Right renal pelvis (tissue), 4 donors: ENCODE data around the gene SMC3. TPM values are rescaled to one million over a fixed set of nuclear protein-coding genes. Genes with fewer than 3 reads are reported as not detected.
"Not testable (repeated sequence)": the region's sequence is repeated elsewhere in the genome, so short reads cannot be mapped to it uniquely, and the experiment has no call there.

Source experiments
- DNase-seq, 4 donors: peaks; one replicate each; pipeline ENCODE4 v3.0.0-alpha.2; 2013; ENCODE audit warnings: low read depth in 4 of 4, low spot score in 3 of 4, missing footprints in 1 of 4
- polyA plus RNA-seq, 4 donors: library from polyadenylated mRNA; unstranded; fragments of 120-200 nt; gene quantifications; one replicate each; pipeline ENCODE4 v1.2.1, GENCODE V29; 2013; ENCODE audit not compliant: insufficient read length in 4 of 4

Gene SMC3
- polyA plus RNA-seq, 4 donors: 81.5 to 104 (median 98.7) TPM

DNA sequence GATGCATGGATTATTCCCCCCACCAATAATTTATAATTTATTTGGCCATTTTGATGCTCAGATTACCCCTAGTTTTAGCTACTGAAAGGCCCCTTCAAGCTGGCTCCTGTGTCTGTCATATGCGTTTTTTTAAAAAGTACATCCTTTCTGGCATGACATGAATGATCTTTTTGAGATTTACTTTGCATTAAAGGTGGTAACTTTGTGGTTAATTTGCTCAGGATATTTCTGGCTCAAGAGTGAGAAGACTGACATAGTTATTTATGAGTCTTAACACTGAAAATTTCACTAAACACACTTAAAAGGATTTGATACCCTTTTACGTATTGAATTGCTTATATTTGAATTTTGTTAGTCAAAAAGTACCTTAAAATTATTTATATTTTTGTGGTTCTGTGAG is 5.4 kb downstream of the SMC3 start:
- no peak for DNase-seq

DNA sequence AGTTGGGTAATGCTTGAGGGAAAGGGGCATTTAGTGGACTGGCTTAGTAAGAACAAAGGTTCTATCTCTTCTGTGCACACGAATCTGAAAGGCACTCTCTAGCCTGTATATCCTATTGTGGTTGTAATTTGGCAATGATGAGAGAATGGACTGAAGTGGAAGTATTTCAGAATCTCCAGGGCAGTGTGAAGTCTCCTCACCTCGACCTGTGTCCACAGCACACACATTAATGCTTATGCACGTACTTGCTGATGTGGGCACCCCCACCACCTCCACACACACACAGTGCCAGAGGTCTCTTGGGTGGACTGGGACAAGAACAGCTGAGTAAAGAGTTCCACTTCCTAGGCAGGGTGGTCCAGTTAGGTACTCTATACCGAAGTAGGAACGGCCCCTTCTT is 6.9 kb downstream of the SMC3 start:
- no peak for DNase-seq

DNA sequence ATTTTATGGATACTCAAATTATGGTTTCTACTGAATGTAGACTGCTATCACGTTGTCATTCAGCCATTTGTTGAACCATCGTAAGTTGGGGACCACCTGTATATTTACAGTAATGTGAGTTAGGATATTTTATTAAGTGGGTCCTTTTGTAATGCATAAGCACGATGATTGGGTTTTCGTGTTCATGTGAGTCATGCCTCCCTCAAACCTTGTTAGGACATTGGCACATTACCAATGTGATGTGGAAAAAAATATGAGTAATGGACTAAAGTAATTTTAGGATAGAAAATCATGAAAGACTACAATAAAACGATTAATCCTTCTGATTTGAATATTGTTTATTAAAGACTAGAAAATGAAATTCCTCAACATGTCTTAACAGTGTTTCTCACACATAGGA is 8.7 kb downstream of the SMC3 start:
- no peak for DNase-seq

DNA sequence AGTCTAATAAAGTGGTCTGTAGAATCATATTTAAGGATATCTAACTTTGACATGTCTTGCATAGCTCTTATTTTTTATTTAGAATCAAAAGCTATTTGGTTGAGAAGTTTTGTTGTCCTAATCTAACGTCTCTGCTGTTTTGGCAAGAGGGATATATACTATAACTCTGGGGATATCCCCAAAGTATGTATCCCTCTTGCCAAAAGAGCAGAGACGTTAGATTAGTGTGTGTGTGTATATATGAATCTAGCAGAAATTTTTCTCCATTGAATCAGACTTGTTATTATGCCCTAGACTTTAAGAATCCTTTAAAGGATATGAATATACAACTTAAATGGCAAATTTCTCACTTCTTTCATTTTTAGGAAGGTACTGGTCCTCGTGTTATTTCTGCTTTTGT is 9.6 kb downstream of the SMC3 start:
- no peak for DNase-seq

DNA sequence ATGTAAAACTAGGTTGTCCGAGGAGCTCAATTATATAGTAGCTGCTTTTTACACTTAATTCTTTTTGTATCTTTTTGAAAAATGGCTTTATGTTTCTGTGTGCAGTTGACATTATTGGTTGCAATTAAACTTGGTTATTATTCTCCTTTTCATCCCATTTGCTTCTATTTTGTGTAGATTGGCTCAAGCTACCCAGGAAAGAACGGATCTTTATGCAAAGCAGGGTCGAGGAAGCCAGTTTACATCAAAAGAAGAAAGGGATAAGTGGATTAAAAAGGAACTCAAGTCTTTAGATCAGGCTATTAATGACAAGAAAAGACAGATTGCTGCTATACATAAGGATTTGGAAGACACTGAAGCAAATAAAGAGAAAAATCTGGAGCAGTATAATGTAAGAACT is 16.5 kb downstream of the SMC3 start:
- DNase-seq: no peak

DNA sequence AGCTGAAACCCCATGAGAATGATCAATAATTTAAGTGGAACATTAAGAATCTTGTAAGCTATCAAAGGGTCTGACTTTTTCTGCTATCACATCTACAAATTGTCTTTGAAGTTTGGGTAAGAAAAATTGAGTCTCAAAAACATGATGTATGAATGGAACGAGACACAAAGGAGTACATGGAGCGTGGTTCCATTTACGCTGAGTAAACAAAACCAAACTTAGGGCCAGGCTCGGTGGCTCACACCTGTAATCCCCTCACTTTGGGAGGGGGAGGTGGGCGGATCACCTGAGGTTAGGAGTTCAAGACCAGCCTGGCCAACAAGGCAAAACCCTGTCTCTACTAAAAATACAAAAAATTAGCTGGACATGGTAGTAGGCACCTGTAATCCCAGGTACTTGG is 24.3 kb downstream of the SMC3 start:
- no peak for DNase-seq

DNA sequence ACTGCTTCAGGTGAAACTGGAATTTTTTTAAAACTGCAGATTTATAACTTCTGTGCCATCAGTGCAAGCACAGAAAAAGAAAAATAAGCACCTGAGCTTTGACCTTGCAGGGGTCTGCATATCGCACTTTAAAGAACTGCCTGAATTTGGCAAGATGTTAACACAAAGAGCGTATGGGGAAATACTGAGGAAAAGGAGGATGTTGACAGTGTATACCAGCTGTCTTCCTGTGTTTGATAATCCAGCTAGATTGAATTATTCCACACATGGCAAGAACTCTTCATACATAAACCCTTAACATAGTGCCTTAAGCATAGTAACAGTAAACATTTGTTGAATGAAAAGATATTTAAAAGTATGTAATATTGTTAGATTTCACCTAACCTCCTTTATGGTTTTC is 30.0 kb downstream of the SMC3 start:
- no peak for DNase-seq

DNA sequence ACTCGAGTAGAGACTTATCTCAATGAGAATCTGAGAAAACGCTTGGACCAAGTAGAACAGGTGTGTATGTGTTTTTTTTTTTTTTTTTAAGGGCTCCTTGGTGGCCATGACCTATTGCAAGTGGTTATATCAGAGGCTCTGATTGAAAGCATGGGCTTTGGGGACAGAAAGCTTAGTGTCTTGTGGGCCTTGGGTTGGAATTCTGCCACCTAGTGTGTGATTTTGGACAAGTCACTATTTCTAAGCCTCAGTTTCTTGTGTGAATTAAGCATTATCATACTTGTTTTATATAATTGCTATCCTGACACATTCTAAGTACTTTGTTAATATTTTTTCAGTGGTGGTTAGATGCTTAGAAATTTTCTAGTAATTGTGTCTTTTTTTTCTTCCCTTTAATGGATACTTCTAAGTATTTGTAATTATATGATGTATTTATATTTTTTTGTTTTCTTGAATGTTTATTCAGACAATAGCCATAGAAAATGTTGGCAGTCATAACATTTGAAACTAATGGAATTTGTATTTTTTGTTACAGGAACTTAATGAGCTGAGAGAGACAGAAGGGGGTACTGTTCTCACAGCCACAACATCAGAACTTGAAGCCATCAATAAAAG is 33.1 kb downstream of the SMC3 start:
- peak in 1 of 4 donors; percentile 20 for DNase-seq

DNA sequence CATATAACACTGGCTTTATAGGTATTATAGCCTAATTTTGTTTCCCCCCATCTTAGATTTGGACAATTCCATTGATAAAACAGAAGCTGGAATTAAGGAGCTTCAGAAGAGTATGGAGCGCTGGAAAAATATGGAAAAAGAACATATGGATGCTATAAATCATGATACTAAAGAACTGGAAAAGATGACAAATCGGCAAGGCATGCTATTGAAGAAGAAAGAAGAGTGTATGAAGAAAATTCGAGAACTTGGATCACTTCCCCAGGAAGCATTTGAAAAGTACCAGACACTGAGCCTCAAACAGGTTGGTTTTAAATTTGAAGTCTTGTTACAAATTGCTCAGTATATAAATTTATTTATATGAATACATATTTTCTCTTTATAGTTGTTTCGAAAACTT is 34.1 kb downstream of the SMC3 start:
- DNase-seq: no peak

DNA sequence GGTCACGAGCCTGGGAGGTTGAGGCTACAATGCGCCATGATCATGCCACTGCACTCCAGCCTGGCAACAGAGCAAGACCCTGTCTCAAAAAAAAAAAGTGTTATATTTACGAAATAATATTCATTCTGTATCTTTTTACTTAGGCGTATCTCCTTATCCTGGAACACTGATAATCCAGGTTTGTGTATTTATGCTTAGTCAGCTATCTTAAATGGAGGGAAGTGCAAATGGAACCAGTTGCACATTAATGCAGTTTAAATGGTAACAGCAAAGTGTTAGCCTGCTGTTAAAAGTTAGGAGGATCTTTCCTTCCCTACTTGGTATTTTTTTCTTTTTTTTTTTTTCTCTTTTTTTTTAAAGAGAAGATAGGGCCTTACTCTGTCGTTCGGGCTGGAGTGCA is 40.6 kb downstream of the SMC3 start:
- no peak for DNase-seq

DNA sequence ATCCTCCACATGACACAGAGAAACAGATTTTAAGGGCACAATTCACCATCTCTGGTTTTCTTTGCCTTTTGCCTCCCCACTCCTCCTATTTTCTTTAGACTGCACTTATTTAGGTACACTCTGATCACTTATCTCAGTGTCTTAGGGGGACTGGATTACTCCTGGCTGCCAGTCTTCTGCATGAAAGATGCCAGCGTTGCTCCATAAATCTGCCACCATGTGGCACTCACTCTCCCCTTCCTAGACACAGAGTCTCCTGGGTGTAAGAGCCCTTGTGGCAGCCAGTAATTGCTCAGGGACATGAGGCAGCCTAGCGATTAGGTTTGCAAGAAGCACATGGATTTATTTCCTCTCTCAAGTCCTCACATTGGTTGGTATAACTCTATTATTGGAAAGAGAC is 42.1 kb downstream of the SMC3 start:
- DNase-seq: no peak

DNA sequence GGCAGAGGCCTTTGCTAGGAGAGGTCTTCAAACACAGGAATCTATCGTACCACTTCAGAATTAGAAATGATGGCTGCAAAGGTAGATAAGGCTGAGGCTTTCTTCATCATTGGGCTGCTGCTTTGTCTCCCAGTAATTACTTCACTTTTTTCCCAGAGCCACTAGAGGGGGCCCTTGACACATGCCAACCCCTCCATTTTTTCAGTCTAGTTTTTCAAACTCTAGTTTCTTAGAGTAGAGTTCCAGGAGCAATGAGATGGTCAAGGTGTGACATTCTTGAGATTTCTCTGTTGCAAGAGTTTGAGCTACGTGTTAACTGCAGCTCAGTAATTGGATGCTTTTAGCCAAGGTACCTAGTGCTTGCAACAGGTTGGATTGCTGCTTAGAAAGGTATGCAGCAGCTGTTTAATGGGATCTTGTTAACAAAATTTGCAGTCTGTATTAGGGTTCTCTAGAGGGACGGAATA is 42.8 kb downstream of the SMC3 start:
- DNase-seq: peak; percentile 46 to 64 (median 57)

DNA sequence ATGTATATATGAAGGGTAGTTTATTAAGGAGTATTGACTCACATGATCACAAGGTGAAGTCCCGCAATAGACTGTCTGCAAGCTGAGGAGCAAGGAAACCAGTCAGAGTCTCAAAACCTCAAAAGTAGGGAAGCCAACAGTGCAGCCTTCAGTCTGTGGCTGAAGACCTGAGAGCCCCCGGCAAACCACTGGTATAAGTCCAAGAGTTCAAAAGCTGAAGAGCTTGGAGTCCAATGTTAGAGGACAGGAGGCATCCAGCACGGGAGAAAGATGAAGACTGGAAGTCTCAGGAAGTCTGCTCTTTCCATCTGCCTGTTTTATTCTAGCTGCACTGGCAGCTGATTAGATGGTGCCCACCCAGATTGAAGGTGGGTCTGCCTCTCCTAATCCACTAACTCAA is 43.3 kb downstream of the SMC3 start:
- not testable (repeated sequence) for DNase-seq

DNA sequence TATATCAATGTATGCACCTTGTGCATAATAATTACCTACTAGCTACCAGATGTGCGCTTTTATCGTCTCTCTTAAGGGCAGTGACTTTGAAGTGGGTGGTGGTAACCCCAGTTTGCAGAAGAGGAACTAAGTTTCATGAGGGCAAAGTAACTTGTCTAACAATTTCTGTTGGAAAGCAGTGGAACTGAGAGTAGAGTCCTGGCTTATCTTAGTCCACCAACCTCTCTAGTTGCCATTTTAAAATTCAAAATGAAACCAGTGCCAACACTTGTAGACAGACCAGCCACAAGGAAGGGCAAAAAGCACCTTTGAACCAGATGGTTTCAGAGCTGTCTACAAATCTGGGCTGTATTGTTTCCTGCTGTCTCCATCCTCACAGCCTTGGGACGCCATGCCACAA is 44.6 kb downstream of the SMC3 start:
- no peak for DNase-seq

DNA sequence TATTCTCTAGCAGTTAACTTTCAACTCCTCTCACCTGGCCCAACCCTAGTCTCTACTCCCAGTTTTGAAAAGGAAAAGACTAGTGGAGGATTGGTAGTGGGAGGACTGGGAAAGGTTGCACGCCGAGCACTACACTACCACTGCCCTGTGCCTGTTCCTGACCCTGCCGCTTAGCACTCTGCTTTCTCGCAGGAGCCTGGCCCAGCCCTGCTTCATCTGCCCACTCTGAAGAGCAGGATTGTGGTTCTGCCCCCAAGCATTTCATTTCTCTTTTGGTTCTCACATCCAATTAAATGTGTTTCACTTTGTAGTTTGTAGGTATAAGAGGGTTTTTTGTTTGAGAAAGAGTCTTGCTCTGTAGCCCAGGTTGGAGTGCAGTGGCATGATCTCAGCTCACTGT is 45.1 kb downstream of the SMC3 start:
- DNase-seq: no peak

DNA sequence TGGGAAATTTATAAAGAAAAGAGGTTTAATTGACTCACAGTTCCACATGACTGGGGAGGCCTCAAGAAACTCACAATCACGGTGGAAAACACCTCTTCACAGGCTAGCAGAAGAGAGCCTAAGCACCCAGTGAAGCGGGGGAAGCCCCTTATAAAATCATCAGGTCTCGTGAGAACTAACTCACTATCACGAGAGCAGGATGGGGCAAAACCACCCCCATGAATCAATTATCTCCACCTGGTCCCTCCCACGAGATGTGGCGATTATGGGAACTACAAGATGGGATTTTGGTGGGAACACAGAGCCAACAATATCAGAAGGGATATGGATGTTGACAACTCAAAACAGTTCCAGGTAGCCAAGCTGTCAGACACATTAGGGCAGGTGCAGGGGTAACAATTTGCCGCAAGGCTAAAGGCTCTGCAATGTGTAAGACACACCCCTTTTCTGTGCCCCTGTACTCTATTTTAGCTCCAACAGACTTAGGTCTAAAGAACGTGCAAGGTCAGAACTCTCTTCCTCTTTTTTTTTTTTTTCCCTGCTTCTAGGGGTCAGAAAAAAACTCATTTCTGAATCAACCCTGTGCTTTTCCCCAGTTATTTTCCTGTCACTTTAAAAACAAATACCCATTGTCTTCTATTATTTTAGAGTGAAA is 46.0 kb downstream of the SMC3 start:
- DNase-seq: no peak

DNA sequence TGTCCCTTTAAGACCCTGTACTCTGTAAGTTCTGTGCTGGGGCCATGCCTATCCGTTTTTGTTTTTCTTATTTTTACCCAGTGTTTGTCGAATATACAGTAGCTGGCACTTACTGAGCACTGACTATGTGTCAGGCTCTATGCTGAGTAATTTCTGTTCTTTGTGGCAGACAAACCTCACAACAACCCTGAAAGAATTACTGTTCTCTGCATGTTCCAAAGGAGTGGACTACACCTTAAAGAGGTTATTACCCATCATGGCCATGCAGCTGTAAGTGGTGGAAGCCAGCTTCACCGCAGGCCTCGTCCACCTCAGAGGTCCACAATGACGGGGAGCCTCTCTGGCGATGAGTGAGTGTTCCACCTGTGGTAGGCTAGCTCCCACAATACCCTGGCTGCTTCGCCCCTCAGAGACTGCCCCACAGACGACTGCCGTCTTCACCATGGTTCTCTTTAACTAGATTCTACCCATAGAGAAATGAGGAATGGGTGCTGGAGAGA is 46.6 kb downstream of the SMC3 start:
- no peak for DNase-seq

DNA sequence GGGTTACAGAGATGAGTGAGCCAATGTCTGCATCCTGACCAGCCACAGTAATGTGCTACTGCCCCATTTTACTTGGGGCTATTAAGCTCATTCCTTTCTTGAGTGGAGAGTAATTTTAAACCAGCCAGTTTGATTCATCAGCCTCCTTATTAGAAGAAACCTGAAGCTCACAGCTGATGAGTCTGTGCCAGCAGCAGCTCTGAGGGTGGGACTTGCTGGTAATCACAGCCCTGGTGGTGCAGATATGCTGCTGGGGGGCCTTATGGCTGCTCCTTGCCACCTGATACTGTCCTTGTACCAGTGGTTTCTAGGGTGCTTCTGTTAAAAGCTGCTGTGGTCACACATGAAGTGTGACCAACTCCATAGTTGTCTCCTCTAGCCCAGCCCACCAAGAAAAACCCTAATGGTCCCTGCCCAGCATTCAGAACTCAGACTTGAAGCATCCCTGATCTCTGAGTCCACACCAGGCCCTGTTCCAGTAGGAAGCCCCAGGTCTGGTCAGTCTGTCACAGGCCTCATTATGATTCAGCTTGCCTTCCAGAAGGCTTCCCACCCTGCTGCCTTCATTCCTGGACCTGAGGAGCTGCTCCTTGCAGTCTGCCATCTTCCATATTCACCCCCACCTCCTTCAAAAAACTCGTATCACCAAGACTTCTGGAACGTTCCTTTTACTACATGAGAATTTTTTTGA is 47.7 kb downstream of the SMC3 start:
- DNase-seq: no peak

DNA sequence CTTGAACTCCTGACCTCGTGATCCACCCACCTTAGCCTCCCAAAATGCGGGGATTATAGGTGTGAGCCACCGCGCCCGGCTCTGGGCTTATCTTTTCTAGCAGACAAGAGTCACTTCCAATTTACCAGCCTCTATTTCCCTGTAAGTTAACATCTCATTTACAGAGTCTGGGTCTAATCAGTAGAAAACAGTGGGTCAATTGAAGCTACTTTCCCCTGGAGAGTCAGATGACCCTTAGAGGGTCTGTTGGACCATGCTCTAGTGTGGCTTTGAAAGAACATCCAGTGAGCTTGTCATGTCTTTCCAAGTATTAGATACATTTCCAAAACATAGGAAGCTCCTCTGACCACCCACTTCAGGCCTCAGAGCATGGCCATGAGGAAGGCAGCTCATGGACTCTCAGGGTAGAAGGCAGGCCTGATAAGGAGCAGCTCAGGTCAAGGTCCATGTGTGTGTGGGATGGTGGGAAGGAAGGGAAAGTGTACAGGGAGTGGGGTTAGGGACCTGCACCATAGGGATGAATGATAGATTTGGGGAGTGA is 49.1 kb downstream of the SMC3 start:
- DNase-seq: no peak

DNA sequence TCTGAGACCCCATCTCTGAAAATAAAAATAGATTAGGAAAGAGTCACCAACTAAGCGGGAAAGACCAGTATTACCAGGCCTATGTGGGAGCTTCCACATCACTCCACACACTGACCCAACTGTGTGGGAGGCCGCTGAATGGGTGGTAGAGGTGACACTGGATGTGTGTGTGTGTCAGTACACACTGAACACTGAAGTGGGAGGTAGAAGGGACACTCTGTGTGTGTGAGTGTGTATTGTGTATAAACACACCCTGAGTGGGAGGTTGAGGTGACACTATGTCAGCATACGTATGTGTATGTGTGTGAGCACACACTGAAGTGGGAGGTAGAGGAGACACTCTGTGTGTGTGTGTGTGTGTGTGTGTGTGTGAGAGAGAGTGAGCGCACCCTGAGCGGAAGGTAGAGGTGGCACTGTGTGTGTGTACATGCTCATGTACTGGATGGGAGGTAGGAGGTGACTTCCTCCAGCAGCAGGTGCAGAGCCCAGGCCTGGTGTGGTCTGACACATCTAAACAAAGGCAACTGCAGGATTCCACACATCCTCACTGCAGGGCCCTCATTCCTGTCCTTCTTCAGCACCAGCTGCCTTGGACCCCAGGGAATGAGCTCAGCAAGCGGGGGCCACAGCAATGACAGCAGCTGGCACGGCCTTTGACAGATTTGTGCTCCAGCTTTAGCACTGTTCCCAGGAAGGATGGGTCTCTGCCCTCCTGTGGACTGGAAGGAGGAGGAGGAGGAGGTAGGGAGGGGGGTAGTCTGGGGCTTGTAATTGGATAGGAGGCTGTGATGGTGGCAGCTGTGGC is 50.1 kb downstream of the SMC3 start:
- no peak for DNase-seq

DNA sequence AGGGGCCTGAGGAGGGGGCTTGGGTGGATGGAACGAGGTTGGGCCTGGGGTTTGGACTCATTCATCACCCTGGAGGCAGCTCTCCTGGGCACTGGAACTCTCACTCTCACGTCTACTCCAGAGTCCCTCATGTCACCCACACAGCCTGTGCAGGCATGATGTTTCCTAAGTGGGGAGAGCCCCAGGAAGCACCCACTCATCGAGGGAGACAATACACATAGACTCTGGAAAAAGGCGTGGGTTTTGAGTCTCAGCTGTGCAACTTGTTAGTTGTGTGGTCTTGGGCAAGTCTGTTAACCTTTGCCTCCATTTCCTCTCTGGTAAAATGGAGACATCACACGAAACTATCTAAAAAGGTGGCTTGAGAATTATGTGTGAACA is 50.7 kb downstream of the SMC3 start:
- no peak for DNase-seq
